GM18499 (cell line): ENCODE measurements around the gene DOC2B.
"Not testable (repeated sequence)": the region's sequence is repeated elsewhere in the genome, so short reads cannot be mapped to it uniquely, and the experiment has no call there.

Experiments used
- ATAC-seq: cut with Tn5 transposase; IDR thresholded peaks from one replicate; pipeline ENCODE4 v1.9.1; 2021; ENCODE audit warnings: moderate number of reproducible peaks; ENCODE audit not compliant: insufficient read depth, unreplicated experiment

Gene DOC2B

DNA sequence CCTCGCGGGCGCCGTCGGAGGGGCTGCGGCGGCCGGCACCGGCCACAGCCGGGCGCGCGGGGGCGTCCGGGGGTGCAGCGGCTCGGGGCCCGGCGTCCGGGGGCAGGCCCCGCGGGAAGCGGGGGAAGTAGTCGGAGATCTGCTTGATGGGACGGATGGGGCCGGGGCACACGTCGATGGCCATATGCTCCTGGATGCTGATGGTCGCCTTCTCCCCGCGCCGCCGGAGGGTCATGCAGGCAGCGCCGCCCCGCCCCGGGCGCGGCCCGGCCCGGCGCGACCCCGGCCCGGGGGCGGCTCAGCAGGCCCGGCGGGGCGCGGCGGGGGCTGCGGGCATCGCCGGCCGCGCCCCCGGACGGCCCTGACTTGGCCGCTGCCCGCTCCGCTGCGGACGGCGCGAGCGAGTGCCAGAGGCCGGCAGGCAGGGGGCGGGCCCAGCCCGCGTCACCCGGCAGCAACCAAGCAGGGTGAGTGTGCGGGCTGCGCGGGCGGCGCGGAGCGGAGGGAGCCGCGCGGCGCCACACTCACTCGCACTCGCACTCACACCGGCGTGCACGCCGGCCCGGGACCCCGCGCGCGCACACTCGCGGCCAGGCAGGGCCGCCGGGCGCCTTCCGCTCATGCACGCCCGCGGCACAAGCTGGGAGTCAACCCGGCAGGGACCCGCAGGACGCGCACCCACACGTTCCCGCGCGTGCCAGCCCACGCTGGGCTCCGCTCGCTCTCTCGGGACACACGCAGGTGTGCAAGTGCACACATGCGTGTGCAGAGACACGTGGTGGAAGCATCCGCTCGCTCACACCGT, at the start of gene DOC2B:
Gene DOC2B, minus strand, starts transcription at position 406 of the 805 bp plus-strand sequence. Its CDS starts 171 bp downstream, at position 235.
- ATAC-seq = no peak

DNA sequence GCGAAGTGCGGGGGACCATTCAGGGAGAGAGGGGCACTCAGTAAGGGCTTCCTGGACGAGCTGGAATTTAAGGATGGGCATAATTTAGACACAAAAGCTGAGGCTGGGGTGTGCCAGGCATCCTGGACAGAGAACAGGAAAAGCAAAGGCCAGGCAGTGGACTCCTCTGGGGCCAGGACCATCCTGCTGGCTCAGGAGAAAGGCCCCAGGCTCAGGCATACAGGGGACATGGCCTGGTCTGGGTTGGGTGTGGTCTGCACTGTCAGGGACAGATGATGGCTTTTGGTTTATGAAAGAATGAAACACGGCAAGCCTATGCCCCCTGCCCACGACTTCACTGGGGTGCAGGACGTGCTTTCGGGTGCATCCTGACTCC, 48.9 kb upstream of the DOC2B start:
- no peak for ATAC-seq

DNA sequence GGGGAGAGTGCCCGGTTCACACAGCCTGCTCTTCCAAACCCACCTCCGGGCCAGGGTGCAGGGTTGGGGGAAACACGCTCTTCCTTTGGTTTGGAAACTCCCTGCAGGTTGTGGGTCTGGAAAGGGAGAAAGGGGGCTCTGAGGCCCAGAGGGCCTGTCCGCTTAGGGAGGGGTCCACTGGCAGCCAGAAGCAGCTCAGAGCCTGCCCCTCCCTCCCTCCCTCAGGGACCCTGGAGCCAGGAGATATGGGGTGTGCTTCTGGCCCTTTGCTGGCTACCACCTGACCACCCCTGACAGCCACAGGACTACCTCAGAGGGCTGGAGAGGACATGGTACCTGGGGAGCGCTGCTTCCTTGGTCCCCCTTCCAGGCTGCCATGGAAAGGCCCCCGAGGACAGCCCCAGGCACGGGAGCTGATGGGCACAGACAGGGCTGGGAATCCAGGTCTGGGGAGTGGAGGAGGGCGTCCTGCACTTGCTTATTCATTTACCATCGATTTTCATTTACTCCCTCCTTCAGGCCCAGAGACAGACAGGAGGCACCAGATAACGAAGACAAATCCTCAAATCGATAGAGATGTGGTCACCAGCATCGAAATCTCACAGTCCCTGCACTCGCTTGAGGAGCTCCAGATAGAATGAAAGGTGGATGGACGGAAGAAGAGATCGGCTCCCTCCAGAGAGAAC, 48.4 kb upstream of the DOC2B start:
- no peak for ATAC-seq

DNA sequence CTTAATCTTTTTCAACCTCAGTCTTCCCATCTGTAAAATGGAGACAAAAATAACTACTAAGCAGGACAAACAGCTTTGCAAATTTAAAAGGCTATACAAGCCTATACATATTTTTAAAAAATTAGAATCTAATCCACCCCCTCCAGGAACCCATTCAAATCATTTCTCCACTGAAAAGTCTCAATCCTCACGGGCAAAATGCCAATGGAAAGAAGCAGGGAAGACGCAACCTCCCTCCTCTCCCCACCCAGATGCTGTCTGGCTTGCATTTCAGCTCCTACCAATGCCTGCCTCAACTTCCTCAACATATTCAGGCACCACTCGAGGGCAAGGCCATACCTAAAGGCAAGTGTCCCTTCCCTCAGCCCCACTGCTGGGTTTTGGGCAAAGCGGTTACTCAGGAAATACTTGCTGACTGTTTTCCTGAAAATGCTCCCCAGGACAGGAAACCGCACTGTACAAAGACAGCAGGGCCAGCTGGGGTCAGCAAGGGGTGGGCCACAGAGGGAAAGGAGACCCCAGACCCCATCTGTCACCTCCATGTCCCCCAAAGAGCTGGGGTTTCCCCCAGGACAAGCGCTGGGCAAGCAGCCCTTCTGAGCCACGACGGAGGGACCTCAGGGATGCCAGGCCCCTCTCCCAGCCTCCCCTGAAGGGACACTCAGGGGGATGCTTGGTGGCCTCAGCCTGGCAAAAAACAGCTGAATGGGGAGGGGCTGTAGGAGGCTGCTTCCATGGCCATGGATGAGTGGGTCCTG, 47.7 kb upstream of the DOC2B start:
- ATAC-seq = no peak

DNA sequence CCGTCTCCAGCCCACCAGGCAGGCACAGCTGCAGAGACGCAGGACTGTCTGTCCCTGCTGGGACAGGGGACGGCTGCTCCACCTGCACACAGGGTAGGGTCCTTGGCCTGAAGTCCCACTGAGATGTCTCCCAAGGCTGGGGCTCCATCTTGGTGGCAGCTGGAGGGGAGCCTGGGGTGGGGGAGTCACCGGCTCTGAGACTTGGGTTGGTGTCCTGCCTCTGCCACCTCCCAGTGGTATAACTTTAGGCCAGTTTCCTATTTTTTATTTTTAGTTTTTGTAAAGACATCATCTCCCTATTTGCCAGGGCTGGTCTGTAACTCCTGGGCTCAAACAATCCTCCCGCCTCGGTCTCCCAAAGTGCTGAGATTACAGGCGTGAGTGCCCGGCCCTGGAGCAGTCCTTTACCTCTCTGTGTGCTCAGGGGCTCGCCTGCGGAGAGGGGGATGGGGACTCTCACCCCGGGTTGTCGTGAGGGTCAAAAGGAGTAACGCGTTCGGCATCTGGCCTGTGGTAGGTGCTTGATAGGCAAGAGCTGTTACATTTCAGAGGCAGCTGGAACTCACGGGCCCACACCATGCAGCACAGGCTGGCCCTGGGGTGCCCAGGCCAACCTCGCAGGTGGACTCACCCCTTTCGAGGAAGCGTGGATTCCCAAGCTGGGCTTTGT, 46.6 kb upstream of the DOC2B start:
- no peak for ATAC-seq

DNA sequence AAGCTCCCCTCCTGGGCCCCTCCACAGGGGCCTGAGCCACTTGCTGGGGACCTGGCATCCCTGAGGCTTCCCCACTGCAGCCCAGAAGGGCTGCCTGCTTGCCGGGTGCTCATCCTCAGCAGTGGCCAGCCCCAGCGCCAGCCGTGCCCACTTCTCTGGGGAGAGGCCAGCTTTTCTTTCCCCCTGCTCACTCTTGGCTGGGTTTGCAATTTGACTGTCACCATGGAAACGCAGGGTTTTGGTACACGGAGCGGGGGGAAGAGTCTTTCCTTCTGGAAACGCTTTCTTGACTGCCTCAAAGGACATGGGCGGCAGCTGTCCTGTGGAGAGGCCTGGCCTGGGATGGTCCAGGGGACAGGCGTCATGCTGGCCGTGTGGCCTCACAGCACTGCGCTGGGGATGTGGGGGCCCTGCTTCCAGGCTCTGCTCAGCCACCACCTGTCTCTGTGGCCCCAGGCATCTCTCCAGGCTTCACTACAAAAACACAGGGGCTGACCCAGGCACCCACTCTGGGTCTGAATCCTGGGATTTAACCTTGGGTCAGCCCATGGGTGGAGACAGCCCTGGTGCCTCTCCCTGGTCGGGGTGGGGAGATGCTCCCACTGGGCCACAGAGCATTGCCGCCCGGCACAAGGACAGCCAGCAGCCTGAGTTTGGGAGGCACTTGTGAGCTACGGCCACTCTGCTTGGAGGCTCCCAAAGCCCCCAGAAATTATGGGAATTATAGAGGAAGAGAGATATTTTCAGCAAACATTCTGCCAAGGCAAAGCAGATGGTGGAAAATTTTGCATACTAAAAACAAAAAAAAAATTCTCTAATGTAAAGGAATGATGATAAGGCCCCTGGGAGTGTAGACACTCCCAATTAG, 45.9 kb upstream of the DOC2B start:
- ATAC-seq = no peak

DNA sequence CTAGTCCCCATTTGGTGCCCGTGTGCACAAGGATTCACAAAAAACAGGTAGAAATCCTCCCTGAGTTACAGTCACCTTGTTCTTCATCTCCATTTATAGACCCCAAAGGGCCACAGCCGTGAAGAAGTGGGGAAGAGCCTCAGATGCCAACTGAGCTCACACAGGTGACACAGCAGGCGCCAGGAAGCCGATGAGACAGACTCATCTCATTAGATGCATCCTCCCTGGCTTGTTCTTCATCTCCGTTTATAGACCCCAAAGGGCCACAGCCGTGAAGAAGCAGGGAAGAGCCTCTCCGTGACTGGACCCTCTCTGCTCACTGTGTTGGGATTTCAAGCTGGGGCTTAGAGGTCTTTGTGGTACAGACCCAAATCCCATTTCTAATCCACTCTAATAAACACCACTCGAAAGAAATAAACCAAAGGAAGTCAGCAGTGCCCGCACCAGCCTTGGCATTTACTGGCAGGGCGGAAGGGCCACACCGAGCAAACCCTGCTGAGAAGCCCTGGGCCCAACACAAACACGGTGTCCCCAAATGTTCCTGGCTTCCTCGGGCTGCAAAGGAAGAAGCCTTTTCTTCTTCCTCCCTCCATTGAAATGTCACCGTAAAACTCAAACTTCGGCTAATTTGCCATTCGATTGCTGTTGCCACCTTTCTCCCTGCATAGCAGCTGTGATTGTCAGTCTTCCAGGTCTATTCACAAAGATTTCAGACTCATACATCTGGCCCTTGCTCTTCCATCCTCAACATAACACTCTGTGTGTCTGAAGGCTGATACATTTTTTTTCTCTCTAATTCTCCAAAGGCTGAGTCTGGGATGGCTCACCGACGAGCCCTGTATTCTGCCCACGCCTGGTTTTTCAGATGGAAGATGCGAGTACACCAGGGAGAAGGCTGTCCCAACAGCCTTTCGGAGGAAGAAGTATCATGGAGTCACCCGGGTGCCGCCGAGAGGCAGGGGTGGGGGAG, 44.9 kb upstream of the DOC2B start:
- ATAC-seq = no peak

DNA sequence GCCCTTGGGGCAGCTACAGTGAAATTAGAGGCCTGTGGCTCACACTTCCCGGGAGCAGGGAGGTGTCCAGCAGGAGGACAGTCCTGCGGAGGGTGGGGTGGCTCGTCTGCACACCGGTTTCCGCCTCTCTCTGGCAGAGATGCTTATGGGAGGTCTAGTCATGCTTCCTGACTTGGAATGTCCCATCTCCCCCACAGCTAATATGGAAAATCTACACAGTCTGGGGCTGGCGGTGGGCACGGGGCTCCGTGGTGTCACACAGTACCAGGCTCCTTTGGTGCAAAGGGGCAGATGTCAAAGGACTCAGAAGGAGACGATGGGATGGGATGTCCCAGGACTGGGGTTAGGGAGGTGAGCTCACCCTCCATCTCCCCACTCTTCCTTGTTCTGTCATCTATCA, 44.1 kb upstream of the DOC2B start:
- ATAC-seq = no peak

DNA sequence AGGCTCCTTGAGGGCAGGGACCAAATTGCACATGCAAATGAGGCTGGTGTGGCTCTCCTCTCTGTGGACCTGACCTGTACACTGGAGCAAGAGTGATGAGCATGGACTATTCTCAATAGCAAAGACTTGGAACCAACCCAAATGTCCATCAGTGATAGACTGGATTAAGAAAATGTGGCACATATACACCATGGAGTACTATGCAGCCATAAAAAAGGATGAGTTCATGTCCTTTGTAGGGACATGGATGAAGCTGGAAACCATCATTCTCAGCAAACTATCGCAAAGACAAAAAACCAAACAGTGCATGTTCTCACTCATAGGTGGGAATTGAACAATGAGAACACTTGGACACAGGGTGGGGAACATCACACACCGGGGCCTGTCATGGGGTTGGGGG, 43.1 kb upstream of the DOC2B start:
- ATAC-seq = not testable (repeated sequence)

DNA sequence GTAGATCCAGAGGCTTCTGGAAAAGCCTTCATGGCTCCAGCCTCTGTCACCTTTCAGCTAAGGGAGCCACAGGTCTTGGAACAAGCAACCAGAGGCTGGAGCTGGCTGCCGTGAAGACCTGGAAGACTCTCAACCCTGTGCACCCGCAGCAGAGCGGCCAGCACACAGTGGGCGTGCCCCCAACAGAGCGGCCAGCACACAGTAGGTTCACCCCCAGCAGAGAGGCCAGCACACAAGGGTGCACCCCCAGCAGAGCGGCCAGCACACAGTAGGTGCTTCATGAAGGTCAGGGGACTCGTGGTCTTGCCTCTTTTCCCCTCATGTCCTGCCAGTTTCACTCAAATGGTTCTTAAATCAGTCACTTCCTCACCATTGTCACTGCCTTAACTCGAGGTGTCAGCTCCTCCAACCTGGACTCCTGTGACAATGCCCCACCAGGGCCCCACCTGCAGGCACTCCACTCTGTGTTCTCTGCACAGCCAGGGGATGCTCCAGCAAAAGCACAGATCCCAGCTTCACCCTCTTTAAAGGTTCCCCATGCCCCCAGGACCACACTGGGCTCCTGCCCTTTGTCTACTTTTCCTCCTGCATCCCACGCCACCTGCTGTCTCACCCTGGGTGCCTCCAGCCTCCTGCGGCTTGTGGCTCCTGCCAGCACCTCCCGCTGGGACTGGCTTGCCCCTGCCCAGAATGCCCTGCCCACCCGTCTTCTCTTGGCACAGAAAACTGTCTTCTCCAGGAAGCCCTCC, 42.4 kb upstream of the DOC2B start:
- no peak for ATAC-seq

DNA sequence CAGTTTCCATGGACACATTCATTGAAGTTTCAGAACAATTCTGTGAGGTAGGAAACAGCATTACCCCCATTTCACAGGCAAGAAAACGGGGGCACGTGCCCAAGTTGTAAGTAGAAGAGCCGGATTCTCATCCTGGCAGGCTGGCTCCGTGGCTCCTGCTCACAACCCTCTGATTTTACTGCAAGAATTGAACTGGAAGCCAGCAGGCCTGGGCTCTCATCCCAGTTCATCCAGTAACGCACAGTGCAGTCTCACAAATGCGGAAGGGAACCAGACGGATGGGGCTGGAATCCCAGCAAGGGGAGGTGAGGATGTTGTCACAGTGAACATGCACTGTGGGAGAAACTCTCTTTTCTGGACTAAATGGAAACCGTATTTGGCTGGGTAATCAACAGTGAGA, 40.7 kb upstream of the DOC2B start:
- ATAC-seq = no peak

DNA sequence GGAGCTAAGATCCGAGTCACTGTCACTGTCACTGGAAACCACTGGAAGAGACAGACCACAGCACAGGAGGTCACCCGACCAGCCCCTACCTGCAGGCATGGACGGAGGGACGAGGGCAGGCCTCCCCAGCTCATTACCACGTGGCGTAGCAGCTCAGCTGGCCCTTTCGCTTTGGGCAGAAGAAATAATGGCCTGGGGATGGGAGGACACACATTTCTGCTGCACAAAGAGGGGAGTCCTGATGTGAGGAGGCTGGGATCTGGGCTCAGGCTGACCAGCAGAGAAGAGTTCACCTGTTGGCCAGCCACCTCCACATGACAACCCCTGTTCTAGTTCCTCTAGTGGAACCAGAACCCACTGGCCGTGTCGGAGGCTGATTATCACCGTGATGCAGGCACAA, 38.2 kb upstream of the DOC2B start:
- no peak for ATAC-seq

DNA sequence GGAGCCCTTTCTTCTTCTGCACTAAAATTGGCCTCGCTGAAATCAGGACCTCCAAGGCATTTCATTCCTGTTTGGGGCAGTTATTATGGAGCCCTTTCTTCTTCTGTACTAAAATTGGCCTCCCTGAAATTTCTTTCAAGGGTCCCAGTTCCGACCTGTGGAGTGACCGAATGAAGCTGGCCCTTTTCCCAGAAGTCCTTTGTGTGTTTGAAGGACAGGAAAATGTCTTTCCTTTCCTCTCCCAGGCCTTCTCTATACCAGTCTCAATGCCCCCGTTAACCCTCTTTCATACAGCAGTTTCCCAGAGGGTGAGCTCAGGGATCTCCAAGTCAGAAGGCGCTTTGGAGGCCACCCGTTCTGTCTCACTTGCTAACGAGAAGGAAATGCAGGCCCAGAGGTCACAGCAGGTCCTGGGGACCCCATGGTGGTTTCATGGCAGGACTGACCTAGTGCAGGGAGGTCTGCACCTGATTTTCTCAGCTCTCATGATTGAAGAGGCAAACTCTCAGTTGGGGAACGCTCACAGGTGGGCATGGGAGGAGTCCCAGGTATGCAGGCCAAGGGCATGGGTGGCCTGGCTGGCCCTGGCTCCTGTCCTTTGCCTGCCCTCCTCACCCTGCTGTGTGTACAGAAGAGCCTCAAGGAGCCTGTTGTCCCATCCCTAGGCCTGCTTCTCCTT, 37.1 kb upstream of the DOC2B start:
- no peak for ATAC-seq

DNA sequence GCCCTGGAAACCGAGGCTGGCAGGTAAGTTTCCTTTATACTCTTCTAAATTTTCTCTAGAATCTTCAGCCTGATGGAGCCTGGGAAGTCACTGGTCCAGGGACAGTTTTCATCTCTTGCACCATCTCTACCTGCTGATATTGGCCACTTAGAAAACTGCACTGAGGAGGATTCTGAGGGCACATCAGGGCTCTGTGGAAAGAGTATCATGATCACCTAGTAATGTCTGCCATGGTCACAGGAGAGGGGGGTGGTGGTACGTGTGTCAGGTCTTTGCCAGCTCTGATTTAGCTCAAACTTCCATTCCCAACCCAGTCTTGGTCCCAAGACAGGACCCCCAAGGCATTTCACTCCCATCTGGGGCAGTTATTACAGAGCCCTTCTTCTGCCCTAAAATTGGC, 35.2 kb upstream of the DOC2B start:
- no peak for ATAC-seq

DNA sequence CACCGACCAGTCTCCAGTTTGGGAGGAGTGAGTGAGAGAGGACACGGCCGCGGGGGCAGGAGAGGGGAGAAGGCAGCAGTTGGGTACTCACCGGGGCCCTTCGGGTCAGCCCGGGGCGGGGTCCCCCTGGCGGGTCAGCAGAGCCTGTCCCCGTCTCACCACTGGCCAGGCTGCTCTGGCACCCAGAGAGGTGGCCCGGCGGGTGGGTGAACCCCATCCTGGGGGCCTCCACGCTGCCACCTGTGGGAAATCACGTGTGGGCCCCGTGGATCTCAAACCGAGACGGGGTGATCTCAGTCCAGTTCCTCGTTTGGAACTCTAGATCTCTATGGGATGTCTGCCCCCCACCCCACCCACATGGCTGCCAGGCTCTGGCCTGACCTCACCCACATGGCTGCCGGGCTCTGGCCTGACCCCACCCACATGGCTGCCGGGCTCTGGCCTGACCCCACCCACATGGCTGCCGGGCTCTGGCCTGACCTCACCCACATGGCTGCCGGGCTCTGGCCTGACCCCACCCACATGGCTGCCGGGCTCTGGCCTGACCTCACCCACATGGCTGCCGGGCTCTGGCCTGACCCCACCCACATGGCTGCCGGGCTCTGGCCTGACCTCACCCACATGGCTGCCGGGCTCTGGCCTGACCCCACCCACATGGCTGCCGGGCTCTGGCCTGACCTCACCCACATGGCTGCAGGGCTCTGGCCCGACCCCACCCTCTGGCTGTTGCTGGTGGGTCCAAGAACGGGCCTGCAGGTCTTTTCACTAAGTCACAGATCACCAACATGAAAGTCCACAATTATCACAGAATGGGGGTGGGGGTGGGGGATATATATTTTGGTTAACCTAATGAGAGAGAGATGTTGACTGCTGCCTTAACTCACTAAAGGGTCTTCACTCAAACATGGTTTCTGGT, 34.4 kb upstream of the DOC2B start:
- ATAC-seq = not testable (repeated sequence)

DNA sequence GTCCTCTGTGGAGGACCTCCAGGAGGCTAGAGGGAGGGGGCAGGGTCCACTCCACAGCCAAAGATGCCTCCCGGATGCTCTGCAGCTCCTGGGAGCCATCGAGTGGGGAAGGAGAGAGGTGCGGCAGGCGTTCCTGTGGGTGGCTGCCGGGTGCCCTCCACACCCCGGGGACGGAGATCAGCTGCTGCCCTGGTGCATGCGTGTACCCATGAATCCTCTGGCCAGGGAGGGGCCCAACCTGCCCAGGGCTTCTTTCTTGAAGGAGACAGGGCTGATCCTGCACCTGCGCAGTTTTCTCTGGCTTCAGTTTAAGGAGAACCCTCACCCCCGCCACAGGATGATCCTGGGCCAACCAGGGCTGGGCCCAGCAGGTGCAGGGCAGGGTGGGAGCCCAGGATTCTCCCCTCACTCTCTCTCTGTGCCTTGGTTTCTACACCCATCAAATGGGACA, 33.5 kb upstream of the DOC2B start:
- no peak for ATAC-seq
